SHP77 treated with DMSO at 0.1 percent for 48 hours (cell line): ENCODE data around the gene PPFIA1.
"Not testable (repeated sequence)": the region's sequence is repeated elsewhere in the genome, so short reads cannot be mapped to it uniquely, and the experiment has no call there.

Source experiments
- DNase-seq: peaks from one replicate; lab custom pipeline; 2025; lab: John Stamatoyannopoulos, UW

The PPFIA1 gene

DNA sequence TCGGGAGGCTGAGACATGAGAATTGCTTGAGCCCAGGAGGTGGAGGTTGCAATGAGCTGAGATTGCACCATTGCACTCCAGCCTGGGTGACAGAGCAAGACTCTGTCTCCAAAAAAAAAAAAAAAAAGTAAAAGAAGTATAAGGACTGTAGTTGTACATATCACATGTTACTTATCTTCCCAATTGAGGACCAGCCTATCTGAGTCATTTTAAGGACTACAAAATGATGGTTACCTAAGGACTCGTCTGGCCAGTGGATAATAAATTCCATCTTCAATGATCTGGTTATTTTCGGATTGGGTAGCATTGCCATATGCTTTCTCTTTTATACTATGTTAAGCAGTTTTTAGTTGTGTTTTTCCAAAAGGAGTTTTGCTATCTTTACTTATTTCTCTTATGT is 55.3 kb downstream of the PPFIA1 start:
- no peak for DNase-seq

DNA sequence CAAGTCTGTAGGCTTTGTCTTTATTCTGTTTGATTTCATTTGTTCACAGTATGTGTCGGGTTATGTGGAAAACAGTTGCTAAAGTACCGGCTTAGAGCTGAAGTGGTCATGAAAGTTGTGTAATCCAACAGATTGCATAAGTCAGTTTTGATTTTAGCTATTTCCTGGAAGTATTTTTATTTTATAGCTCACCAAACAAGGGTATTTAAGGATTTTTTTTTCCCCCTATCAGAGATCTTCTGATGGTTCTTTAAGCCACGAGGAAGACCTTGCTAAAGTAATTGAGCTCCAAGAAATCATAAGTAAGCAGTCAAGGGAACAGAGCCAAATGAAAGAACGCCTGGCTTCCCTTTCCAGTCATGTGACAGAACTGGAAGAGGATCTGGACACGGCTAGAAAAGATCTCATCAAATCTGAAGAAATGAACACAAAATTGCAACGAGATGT is 55.9 kb downstream of the PPFIA1 start:
- DNase-seq: no peak

DNA sequence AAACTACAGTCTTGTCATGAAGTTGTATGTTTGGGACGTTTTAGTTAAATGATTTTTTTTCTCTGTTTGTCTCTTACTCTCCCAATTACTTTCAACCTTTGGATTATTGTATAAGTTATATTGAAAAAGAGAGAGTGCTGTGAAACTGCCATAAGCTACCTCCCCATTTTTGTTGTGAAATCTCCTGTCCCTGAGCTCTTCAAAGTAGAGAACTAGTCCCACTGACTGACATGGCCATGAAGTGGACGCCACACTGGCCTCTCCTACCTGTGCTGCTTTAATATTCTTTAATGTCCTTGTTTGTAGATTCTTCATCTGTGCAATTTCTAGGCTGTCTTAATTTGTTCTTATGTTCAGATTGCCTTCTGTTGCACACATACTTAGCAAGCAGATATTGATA is 56.3 kb downstream of the PPFIA1 start:
- DNase-seq: no peak

DNA sequence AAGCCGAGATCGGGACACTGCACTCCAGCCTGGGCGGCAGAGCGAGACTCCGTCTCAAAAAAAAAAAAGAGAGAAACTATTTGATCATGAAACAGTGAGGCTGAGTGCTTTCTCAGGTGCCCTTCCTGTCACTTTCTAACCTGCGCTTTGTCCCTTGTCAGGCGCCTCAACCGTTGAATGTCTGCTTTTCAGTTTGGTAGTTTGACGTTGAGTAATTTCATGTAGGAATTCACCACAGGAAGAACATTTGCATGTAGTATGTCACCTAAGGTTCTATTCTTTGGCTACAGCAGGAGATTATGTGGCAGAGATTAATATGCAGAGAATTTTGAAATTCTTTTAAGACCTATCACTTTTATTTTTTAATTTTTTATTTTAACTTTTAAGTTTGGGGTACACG is 57.2 kb downstream of the PPFIA1 start:
- no peak for DNase-seq

DNA sequence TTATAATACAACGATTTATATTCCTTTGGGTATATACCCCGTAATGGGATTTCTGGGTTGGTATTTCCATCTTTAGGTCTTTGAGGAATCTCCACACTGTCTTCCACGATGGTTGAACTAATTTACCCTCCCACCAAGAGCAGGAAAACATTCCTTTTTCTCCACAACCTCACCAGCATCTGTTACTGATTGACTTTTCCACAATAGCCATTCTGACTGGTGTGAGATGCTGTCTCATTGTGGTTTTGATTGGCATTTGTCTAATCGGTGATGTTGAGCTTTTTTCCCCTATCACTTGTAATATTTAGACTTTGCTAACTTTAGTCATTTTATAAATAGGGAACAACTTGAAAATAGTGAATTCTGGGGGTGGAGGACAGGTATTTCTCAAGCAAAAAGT is 58.1 kb downstream of the PPFIA1 start:
- DNase-seq: no peak

DNA sequence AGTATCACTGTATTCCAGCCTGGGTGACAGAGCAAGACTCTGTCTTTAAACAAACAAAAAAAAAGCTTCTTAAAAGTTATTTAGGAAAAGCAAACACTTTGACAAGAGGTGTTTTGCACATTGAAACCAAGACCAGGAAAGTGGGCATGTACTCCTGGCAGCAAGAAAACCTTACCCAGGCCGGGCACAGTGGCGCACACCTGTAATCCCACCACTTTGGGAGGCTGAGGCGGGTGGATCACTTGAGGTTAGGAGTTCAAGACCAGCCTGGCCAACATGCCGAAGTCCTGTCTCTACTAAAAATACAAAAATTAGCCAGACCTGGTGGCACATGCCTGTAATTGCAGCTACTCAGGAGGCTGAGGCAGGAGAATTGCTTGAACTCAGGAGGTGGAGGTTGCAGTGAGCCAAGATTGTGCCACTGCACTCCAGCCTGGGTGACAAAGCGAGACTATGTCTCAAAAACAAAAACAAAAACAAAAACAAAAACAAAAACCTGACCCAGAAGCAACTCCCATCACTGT is 60.9 kb downstream of the PPFIA1 start:
- not testable (repeated sequence) for DNase-seq

DNA sequence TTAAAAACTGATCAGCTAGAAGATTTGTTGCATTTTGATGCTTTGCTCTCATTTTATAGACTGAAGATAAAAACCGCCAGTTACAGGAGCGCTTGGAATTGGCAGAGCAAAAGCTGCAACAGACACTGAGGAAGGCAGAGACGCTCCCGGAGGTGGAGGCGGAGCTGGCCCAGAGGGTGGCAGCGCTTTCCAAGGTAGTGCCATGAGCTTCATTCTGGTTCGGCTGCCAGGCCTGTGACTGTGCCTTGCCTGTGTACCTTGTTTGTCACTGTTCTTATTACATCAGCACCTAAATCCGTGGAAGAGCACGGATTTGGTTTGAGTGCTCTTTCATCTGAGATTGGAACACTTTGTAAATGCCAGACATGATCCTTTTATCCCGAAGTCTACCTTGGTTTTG is 61.4 kb downstream of the PPFIA1 start:
- DNase-seq: no peak

DNA sequence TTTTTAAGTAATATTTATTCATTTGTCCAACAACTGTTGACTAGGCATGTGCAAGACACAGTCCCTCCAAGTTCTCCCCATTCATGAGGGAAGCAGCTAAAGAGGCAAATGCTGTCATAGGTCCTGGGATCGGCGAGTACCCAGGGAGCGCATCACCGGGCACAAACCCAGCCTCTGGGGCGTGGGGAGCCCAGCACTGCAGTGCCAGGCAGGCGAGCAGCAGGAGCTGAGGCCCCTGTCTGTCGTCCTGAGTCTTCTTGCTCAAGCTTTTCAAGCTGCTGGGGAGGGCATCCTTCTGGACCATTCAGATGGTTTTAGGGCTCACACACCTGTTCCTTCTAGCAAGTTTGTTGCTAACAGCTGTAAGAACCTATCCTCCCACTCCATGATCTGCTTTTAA is 62.1 kb downstream of the PPFIA1 start:
- DNase-seq: no peak

DNA sequence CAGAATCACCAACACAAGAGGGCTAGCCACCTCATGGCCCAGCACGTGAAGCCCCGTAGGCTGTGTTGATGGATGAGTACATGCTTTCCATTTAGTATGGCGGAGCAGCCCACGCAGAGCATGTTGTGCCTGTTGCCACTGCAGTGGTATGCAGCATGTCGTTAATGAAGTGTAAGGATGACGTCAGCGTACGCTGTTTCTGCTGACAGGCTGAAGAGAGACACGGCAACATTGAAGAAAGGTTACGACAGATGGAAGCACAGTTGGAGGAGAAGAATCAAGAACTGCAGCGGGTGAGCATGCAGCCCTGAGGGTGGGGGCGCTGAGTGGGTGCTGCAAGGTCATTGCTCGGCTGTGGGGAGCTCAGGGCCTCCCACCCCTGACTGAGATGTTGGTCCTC is 62.8 kb downstream of the PPFIA1 start:
- no peak for DNase-seq

DNA sequence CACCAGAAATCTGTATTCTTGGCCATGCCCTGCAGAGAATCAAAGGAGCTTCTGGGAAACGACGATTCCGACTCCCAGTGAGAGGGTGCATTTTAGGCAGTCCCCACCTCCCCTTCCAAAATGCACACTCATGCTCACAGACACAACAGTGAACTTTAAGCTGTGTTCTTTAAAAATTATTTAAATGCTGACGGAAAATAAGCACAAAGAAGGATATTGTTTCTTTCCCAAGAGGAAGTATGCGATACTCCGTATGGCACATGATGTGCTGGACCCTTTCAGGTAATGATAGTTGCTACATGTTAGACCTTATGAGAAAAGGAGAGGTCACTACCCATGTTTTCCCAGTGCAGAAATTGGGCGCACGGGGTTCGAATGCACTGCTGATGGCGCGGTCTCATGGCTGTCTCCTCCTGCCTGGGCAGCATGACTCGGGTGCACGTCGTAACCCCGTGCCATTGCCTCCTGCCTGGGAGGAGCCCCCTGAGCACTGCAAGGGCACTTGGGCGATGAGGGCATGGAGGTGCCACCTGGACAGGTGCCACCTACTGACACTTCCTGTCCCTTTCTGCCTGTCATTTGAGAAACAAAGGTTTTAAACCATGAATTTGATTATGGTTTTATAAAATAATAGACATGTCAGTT is 64.0 kb downstream of the PPFIA1 start:
- DNase-seq: no peak

DNA sequence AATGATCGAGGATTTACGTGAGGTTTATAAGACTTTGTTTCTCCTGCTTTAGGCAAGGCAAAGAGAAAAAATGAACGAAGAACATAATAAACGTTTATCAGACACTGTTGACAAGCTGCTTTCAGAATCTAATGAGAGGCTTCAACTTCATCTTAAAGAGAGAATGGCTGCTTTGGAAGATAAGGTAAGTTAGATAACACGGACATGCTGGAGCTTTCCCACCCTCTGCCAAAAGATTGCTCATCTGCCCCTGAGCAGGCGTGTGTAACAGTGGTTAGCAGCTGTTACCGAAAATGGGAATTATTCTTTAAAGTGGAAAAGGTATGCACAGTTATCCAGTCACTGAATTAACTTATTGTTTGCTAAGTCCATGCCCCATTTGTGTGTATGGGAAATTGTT is 65.0 kb downstream of the PPFIA1 start:
- DNase-seq: no peak

DNA sequence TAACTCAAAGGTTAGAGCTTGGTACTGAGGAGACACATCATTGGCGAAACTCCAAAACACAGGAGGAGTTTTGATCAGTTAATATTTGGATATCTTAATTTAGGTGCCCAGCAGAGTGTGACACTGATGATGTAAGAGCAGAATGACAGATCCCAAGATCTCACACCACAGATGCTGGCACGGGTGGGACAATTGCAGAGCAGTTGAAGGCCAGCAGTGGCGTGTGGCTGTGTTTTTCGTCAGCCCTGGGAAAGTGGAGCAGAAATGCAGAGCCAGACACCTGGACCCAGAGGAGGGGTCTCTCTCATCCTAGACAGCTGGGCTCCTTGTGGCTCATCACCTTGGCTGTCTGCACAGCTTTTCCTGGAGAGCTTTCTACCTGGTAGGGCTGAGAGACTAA is 68.1 kb downstream of the PPFIA1 start:
- DNase-seq: no peak

DNA sequence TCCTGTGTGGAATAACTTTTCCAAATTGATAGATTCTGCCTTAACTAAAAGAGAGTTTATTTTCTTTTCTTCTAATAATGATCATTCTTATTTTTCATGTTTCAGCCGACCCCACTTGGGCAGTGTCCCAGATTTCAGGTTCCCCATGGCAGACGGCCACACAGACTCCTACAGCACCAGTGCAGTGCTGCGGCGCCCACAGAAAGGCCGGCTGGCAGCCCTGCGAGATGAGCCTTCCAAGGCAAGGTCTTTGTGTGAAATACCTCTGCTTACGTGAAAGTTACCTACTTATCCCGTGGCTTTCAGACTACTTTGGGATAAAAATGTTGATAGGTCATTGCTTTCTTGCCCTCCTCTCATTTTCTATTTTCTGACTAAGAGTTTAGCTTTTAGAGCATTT is 68.6 kb downstream of the PPFIA1 start:
- no peak for DNase-seq

DNA sequence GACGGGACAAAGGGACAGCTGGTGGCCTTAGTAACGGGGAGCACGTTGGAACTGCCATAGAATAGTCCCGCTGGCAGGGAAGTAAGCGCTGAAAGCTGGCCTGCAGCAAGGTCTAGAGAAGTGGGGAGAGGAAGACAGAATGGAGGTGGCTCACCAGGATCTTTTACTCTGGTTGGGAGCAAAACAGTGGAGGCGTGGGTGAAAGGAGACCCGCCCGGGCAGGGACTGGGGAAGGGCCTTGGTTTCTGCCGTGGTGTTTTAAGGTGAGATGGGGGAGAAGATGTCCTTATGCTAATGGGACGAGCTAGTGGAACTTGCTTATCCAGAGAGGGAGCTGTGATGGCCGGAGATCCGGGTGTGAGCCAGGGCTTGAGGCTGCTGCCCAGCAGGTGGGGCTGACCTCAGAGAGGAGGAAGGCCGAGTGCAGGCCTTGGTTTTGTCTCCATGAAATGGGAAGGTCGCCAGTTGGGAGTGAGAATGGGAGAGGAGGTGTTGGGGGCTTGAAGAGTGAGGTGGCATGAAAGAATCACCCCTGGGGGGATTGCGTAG is 71.5 kb downstream of the PPFIA1 start:
- DNase-seq: no peak

DNA sequence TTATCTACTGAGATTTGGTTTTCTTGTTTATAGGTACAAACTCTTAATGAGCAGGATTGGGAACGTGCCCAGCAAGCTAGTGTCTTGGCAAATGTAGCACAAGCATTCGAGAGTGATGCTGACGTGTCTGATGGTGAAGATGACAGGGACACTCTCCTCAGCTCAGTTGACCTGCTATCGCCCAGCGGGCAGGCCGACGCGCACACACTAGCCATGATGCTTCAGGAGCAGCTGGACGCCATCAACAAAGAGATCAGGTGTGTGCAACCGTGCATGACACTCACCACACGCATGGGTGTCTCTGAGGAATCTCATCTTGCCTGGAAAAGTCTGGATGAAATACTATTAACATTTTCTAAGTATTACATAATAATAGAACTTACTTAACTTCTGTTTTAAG is 73.1 kb downstream of the PPFIA1 start:
- DNase-seq: no peak

DNA sequence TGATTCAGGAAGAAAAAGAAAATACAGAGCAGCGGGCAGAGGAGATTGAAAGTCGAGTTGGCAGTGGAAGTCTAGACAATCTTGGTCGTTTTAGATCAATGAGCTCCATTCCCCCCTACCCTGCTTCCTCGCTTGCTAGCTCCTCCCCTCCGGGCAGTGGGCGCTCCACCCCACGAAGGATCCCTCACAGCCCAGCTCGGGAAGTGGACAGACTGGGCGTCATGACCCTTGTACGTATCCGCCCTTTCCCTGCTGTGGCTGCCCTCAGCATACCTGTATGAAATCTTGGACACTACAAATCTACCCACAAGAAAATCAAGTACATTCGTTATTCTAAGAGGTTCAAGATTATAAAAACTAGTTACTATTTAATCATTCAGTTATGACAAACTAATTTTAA is 77.7 kb downstream of the PPFIA1 start:
- DNase-seq: no peak

DNA sequence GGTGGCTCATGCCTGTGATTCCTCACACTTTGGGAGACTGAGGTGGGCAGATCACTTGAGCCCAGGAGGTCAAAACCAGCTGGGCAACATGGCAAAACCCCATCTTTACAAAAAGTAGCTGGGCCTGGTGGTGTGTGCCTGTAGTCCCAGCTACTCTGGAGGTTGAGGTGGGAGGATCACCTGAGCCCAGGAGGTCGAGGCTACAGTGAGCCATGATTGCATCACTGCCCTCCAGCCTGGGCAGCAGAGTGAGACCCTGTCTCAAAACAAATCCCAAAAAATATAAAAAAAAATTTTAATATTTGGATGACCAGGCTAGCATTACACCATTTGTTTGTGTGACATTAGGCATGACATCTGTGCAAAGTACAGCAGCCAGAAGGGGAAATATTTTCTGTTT is 78.1 kb downstream of the PPFIA1 start:
- no peak for DNase-seq

DNA sequence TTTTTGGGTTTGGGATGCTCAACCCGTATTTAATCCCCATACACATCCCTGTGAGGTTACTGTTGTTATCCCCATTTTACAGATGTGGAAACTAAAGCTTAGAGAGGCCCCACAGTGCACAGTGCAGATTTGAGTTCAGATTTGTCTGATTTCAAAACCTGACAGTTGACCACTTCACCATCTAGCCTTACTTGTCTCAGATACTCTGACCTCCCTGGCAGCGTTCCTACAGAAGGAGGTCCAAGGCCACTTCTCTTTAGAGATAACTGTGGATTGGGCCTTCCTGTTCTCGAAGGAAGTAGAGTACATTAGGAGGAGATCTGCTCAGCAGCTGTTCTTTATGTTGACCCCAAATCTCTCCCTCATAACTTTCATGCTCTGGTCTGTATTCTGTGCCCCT is 81.2 kb downstream of the PPFIA1 start:
- no peak for DNase-seq

DNA sequence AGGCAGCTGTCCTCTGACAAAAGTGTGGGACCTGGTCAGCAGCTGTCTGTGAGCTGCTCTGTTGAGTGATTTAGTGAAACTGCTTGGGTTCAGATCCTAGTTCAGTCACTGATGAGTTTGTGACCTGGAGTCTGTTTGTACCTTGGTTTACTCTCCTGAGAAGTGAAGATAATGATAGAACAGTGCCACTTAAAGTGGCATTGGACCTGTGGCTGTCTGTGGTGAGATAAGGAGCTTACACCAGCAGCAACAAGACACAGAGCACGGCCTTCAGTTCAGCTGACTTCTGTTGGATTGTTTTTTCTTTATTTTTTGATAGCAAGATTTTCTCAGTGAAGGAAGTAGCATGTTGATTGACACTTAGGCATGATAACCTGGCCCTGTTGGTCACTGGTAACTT is 81.6 kb downstream of the PPFIA1 start:
- DNase-seq: no peak

DNA sequence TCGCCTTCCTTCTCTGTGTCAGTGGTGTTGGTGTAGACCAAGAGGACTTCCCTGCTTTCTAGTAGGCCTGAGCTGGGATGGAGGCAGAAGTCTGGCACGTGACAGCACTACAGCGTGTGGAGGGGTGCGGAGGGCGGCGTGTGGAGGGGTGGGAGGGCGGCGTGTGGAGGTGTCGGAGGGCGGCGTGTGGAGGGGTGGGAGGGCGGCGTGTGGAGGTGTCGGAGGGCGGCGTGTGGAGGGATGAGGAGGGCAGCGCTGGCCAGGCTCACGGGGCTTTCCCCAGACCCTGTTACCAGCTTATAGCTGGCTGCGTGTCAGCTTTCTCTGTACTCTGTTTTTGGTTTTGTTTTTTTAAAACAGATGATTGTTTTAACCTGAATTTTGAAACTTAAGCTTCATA is 82.1 kb downstream of the PPFIA1 start:
- DNase-seq: no peak

DNA sequence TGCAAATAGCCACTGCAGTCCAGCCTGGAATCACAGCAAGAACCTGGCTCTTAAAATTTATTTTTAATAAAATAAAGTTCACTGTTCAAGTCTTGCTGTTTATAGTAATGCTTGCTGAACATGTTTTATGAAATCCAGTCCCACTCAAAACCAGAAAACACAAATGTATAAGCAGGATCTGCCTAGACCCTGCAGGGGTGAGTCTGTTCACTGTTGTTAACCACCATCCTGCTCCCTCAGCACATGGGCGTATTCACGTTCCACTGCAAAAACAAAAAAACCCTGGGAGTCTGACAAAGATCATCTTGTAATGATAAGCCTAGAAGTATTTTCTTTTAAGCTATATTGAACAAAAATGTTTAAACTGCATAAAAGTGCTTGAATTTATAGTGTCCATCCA is 82.8 kb downstream of the PPFIA1 start:
- no peak for DNase-seq

DNA sequence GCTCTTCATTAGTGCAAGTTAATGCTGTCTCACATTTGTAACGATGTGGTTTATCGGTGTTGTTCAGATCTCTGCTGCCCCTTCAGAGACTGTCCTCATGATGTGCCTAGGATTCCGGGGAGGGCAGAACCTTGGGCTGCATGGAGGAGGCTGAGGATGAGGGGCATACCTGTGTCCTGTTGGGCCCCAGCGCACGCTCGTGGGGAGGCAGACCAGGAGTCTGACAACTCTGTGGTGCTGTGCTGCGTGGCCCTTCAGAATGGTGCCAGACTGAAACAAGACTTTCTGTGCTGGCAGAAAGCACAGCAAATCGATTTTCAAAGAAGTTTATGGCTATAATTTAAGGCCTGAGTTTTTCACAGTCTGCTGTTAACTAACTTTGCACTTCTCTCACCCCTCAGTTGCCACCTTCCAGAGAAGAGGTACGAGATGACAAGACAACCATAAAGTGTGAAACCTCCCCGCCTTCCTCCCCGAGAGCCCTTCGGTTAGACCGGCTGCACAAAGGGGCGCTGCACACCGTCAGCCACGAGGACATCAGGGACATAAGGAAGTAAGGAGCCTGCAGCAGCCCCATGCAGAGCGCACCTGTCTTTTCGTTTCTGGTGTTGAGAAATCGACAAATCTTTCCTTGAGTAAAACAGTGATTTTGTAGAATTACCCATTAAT is 83.5 kb downstream of the PPFIA1 start:
- DNase-seq: no peak

DNA sequence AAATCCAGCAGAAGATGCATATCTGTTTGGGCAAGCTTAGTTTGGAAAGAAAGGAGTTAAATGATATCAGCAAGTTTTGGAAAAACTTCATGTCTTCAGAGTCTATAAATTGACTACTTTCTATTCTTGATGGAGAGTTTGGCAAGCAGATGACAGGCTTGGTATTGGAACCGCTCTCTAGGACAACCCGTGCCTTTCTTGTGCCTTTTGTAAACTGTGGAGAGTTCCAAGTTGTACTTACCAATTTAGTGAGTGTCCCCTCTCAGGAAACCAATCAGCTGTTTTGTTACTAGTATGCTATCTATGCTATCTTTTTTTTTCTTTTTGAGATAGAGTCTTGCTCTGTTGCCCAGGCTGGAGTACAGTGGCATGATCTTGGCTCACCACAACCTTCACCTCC is 84.1 kb downstream of the PPFIA1 start:
- DNase-seq: no peak

DNA sequence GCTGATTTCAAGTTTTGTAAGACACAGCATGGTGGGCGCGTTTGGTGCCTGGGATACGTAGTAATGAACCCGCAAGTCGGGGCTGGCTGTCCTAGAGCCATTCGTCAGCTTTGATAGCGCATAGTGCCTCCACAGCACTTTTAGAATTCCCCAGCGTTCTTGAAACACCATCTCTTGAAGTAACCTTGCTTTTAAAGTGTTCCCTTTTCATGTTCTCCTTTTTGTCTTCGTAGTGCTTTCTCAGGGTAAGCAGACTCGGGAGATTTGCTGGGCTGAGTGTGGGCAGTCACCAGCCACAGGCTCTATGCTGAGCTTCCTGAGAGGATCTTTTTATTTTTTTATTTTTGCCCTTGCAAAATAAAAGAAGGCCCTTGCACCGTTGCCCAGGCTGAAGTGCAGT is 88.3 kb downstream of the PPFIA1 start:
- no peak for DNase-seq
